Nephron (organoid): Measurements from ENCODE around the gene CLRN2.
"Not testable (repeated sequence)": the region's sequence is repeated elsewhere in the genome, so short reads cannot be mapped to it uniquely, and the experiment has no call there.

Experiments
- H3K27ac Mint-ChIP-seq, 3 experiments: 2 replicates each; pipeline ENCODE4 v1.8.0; 2020; ENCODE audit warnings: mixed read lengths in 3 of 3, mild to moderate bottlenecking in 2 of 3, moderate library complexity in 1 of 3
- H3K27me3 Mint-ChIP-seq: 2 replicates; pipeline ENCODE4 v1.8.0; 2021; ENCODE audit warnings: low read depth, mild to moderate bottlenecking, moderate library complexity, mixed read lengths
- H3K36me3 Mint-ChIP-seq: 2 replicates; pipeline ENCODE4 v1.8.0; 2020; ENCODE audit warnings: low read depth, mixed read lengths
- H3K4me1 Mint-ChIP-seq: 2 replicates; pipeline ENCODE4 v1.8.0; 2020; ENCODE audit warnings: mixed read lengths
- H3K4me3 Mint-ChIP-seq, 3 experiments: 2 replicates each; pipeline ENCODE4 v1.8.0; 2020; ENCODE audit warnings: mild to moderate bottlenecking in 3 of 3, mixed read lengths in 3 of 3, moderate library complexity in 2 of 3
- H3K9me3 Mint-ChIP-seq: 2 replicates; pipeline ENCODE4 v1.8.0; 2020; ENCODE audit warnings: mixed read lengths
- TF ChIP-seq, protein P1 (sequence below), 3 experiments: fragments of 200-600 bp; sonication (generic); IDR thresholded peaks; one replicate each; pipeline ENCODE4 v1.5.0; 2021; ENCODE audit warnings: antibody characterized with exemption in 3 of 3; ENCODE audit not compliant: unreplicated experiment in 3 of 3

Gene CLRN2

DNA sequence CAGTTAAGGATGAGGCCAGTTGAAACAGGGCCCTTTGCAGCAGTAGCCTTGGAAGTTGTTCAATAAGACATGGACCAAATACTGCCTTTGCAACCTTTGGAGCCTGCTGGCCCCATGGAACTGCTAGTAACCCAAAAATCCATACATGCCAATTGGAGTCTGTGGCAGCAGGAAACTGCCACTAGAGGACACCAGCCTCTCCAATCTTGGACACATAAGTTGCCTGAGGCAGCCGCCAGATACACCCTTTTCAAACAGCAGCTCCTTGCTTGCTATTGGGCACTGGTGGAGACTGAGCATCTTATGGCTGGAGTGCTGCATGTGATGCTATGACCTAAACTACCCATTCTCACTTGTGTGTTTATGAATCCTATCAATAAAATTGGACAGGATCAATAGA lies 47.2 kb downstream of the CLRN2 start:
- Mint-ChIP-seq H3K9me3 (no peaks in the 10 kb centered on the region), H3K4me3 (no peak overlapping the region), H3K4me1 (peaks cover 5% of the 10 kb centered on the region), H3K27me3 (peaks cover 5% of the 10 kb centered on the region), H3K27ac (no peak overlapping the region), H3K36me3 (no peaks in the 10 kb centered on the region)
- TF ChIP-seq, protein P1, sequence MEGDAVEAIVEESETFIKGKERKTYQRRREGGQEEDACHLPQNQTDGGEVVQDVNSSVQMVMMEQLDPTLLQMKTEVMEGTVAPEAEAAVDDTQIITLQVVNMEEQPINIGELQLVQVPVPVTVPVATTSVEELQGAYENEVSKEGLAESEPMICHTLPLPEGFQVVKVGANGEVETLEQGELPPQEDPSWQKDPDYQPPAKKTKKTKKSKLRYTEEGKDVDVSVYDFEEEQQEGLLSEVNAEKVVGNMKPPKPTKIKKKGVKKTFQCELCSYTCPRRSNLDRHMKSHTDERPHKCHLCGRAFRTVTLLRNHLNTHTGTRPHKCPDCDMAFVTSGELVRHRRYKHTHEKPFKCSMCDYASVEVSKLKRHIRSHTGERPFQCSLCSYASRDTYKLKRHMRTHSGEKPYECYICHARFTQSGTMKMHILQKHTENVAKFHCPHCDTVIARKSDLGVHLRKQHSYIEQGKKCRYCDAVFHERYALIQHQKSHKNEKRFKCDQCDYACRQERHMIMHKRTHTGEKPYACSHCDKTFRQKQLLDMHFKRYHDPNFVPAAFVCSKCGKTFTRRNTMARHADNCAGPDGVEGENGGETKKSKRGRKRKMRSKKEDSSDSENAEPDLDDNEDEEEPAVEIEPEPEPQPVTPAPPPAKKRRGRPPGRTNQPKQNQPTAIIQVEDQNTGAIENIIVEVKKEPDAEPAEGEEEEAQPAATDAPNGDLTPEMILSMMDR (IDR thresholded peaks at IDR 0.05; ENCODE audit: unreplicated experiment in 3 of 3) = no peak

DNA sequence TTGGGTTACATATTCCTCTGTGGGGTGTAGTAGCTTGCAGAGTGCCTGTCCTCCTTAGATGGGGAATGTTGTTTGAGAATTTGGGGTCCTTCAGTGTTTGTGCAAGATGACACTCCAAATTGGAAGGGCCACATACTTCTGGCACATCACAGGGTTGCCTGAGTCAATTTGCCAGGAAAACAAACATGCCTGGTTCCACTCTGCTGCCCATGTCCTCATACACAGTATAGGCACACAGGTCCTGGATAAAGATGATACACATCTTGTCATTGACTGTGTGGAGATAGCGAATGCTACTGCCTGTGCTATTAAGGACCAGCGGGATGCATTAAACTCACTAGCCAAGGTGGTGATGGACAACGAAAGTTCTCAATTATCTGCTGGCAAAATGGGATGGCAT lies 50.9 kb downstream of the CLRN2 start:
- Mint-ChIP-seq H3K4me3 (no peak overlapping the region), H3K9me3 (no peaks in the 10 kb centered on the region), H3K27ac (no peak overlapping the region), H3K27me3 (peaks cover 9% of the 10 kb centered on the region), H3K4me1 (peaks cover 5% of the 10 kb centered on the region), H3K36me3 (no peaks in the 10 kb centered on the region)
- TF ChIP-seq, protein P1 (IDR thresholded peaks at IDR 0.05; ENCODE audit: unreplicated experiment in 3 of 3) = no peak

DNA sequence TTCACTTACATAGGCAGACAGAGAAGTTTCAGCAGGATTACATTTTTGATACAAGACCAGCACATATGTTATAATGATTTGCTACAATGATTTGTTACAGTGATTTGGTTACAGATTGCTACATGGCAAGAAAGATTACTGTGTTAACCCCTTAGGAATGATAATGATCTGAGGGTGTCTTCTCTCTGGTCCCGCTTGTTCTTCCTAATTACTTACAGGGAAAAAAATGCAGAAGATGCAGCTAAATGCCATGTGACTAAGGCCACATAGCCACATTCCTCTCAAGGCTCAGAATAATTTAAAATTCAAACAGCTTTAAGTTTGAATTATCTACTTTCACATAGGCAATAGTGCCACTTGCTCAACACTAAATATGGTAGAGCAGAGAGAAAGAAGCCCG lies 52.3 kb downstream of the CLRN2 start:
- Mint-ChIP-seq H3K4me1 (peaks cover 5% of the 10 kb centered on the region), H3K27ac (peak overlapping the region in 2 of 3 experiments; percentile 7 to 60), H3K36me3 (no peaks in the 10 kb centered on the region), H3K4me3 (no peak overlapping the region), H3K27me3 (peaks cover 9% of the 10 kb centered on the region), H3K9me3 (no peaks in the 10 kb centered on the region)
- TF ChIP-seq, protein P1 (IDR thresholded peaks at IDR 0.05; ENCODE audit: unreplicated experiment in 3 of 3) = no peak

DNA sequence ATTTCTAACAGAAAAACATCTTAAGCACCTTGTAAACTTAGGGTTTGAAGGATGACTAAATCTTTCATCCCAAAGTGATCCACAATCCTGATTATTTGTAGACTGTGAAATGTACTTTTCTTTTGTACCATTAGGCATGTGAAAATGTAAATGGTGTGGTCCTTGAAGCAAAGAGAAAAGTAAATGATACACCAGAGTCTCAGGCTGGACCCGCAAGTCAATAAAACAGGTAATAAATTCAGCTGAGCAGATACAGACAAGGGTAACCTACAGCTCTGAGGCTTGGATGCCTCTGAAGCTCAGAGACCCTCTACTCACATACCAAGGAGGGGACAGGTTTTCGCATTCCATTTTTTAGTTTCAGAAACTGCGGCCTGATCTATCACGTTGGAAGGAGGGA lies 59.2 kb downstream of the CLRN2 start:
- peak overlapping the region; percentile 1 to 91 (median 70) for H3K27ac Mint-ChIP-seq
- peaks cover 4% of the 10 kb centered on the region for H3K27me3 Mint-ChIP-seq
- H3K4me1 Mint-ChIP-seq = peaks cover 22% of the 10 kb centered on the region
- H3K4me3 Mint-ChIP-seq = peak overlapping the region; percentile 40 to 73 (median 70)
- no peaks in the 10 kb centered on the region for H3K9me3 Mint-ChIP-seq
- no peaks in the 10 kb centered on the region for H3K36me3 Mint-ChIP-seq
- TF ChIP-seq, protein P1 (IDR thresholded peaks at IDR 0.05; ENCODE audit: unreplicated experiment in 3 of 3) = no peak

DNA sequence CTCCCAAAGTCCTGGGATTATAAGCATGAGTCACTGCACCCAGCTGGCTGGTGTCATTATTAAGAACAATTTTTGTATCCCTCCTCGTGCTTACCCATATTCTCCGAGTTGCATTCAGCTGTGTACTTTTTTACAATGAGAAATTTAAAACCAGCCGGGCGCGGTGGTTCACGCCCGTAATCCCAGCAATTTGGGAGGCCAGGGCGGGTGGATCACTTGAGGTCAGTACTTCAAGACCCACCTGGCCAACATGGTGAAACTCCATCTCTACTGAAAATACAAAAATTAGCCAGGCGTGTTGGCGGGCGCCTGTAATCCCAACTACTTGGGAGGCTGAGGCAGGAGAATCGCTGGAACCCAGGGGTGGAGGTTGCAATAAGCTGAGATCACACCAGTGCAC lies 60.2 kb downstream of the CLRN2 start:
- peaks cover 29% of the 10 kb centered on the region for H3K4me1 Mint-ChIP-seq
- H3K27me3 Mint-ChIP-seq, H3K36me3 Mint-ChIP-seq, H3K27ac Mint-ChIP-seq, H3K9me3 Mint-ChIP-seq: not testable (repeated sequence)
- peak overlapping the region in 1 of 3 experiments; percentile 43 for H3K4me3 Mint-ChIP-seq
